ENCODE measurements around the gene GRIN3A. TPM values are rescaled to one million over a fixed set of nuclear protein-coding genes. Genes with fewer than 3 reads are reported as not detected.

GRIN3A gene
- total RNA-seq, 1 donor from 2014 or later: not detected

- H3K27ac Mint-ChIP-seq: no peak overlapping the region
- H3K9me3 Mint-ChIP-seq: no peaks in the 10 kb centered on the region
- no peaks in the 10 kb centered on the region for H3K36me3 ChIP-seq
- no peak for DNase-seq (ENCODE audit: low spot score)
- H3K27me3 ChIP-seq: no peaks in the 10 kb centered on the region
- H3K9ac ChIP-seq: no peak overlapping the region
- no peaks in the 10 kb centered on the region for H3K79me2 ChIP-seq (ENCODE audit: low read depth)
- H3K27me3 Mint-ChIP-seq (ENCODE audit: insufficient read depth, low read depth): no peaks in the 10 kb centered on the region
- H3K4me3 ChIP-seq: no peak overlapping the region
- H2AFZ ChIP-seq (replicated peaks): no peak overlapping the region
- no peaks in the 10 kb centered on the region for H4K20me1 ChIP-seq (ENCODE audit: low read depth)
- H3K9me3 ChIP-seq (ENCODE audit: low read depth): no peaks in the 10 kb centered on the region
- no peaks in the 10 kb centered on the region for H3K36me3 Mint-ChIP-seq
- H3K27ac ChIP-seq: no peak overlapping the region
- H3K4me1 Mint-ChIP-seq: peaks cover 4% of the 10 kb centered on the region
- no peak overlapping the region for H3K4me2 ChIP-seq
- no peak overlapping the region for H3K4me3 Mint-ChIP-seq
- no peaks in the 10 kb centered on the region for H3K4me1 ChIP-seq
- TF ChIP-seq EZH2 (IDR thresholded peaks at IDR 0.05) (no peak), EZH2phosphoT487 (IDR thresholded peaks at IDR 0.05) (no peak)
- TF ChIP-seq, protein P1, sequence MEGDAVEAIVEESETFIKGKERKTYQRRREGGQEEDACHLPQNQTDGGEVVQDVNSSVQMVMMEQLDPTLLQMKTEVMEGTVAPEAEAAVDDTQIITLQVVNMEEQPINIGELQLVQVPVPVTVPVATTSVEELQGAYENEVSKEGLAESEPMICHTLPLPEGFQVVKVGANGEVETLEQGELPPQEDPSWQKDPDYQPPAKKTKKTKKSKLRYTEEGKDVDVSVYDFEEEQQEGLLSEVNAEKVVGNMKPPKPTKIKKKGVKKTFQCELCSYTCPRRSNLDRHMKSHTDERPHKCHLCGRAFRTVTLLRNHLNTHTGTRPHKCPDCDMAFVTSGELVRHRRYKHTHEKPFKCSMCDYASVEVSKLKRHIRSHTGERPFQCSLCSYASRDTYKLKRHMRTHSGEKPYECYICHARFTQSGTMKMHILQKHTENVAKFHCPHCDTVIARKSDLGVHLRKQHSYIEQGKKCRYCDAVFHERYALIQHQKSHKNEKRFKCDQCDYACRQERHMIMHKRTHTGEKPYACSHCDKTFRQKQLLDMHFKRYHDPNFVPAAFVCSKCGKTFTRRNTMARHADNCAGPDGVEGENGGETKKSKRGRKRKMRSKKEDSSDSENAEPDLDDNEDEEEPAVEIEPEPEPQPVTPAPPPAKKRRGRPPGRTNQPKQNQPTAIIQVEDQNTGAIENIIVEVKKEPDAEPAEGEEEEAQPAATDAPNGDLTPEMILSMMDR (IDR thresholded peaks at IDR 0.05): no peak
- H3F3A ChIP-seq (ENCODE audit: low read depth): no peaks in the 10 kb centered on the region
Observed at GRCh38 chr9:101634741-101635409, 103.6 kb downstream of the GRIN3A start.

DNA sequence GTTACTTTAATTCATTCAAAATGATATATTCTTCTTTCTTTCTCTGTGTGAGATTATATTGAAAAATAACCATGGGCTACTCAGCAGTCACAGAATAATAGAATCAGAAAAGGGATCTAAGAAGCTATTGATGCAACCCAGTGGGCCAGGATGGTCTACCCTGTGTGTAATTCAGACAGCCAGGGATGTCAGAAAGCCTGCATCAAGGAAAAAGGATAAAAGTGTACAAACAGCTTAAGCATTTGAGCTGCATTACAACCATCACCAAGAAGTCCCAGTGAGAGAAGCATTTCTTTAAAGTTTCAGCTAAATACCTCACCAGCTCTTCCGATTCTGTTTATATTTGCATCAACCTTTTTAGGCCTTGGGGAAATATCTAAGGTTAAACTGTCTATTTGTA is 105.8 kb downstream of the GRIN3A start:
- Histone ChIP-seq H2AFZ (replicated peaks) (no peak overlapping the region), H3K4me3 (no peak overlapping the region), H3K9ac (no peak overlapping the region), H3K27me3 (no peaks in the 10 kb centered on the region), H3F3A (ENCODE audit: low read depth) (no peaks in the 10 kb centered on the region), H3K79me2 (ENCODE audit: low read depth) (no peaks in the 10 kb centered on the region), H3K4me2 (no peak overlapping the region), H4K20me1 (ENCODE audit: low read depth) (no peaks in the 10 kb centered on the region), H3K36me3 (no peaks in the 10 kb centered on the region), H3K27ac (no peak overlapping the region), H3K4me1 (no peaks in the 10 kb centered on the region), H3K9me3 (ENCODE audit: low read depth) (no peaks in the 10 kb centered on the region)
- Mint-ChIP-seq H3K27me3 (ENCODE audit: insufficient read depth, low read depth) (no peaks in the 10 kb centered on the region), H3K4me1 (peaks cover 4% of the 10 kb centered on the region), H3K36me3 (no peaks in the 10 kb centered on the region), H3K9me3 (no peaks in the 10 kb centered on the region), H3K4me3 (no peak overlapping the region), H3K27ac (no peak overlapping the region)
- DNase-seq (ENCODE audit: low spot score): no peak
- TF ChIP-seq EZH2phosphoT487 (IDR thresholded peaks at IDR 0.05) (no peak), EZH2 (IDR thresholded peaks at IDR 0.05) (no peak)
- TF ChIP-seq, protein P1 (IDR thresholded peaks at IDR 0.05): no peak

DNA sequence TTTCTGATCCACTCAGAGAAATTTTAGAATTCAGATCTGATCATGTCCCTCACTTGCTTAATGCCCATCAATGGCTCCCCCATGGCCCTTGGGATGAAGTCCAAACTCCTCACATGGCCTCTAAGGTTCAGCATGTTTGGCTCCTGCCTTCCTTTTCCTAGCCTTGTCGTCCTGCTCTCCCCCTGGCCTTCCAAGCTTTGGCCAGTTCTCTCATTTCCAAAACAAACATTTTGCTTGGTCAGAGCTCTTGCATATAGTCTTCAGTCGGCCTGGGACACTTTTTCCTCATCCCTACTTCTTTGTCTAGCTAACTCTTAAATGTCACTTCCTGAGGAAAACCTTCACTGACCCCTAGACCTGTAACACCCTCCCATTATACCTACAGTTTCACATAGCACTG is 106.6 kb downstream of the GRIN3A start:
- no peaks in the 10 kb centered on the region for H3K79me2 ChIP-seq (ENCODE audit: low read depth)
- TF ChIP-seq EZH2 (IDR thresholded peaks at IDR 0.05) (no peak), EZH2phosphoT487 (IDR thresholded peaks at IDR 0.05) (no peak)
- TF ChIP-seq, protein P1 (IDR thresholded peaks at IDR 0.05): no peak
- no peaks in the 10 kb centered on the region for H3K36me3 ChIP-seq
- H3K4me3 ChIP-seq: no peak overlapping the region
- Mint-ChIP-seq H3K36me3 (no peaks in the 10 kb centered on the region), H3K27me3 (ENCODE audit: insufficient read depth, low read depth) (no peaks in the 10 kb centered on the region), H3K27ac (no peak overlapping the region), H3K4me3 (no peak overlapping the region), H3K4me1 (peaks cover 4% of the 10 kb centered on the region), H3K9me3 (no peaks in the 10 kb centered on the region)
- no peak for DNase-seq (ENCODE audit: low spot score)
- H3K4me1 ChIP-seq: no peaks in the 10 kb centered on the region
- no peak overlapping the region for H3K4me2 ChIP-seq
- H3F3A ChIP-seq (ENCODE audit: low read depth): no peaks in the 10 kb centered on the region
- H4K20me1 ChIP-seq (ENCODE audit: low read depth): no peaks in the 10 kb centered on the region
- no peaks in the 10 kb centered on the region for H3K9me3 ChIP-seq (ENCODE audit: low read depth)
- no peak overlapping the region for H3K27ac ChIP-seq
- no peak overlapping the region for H3K9ac ChIP-seq
- H3K27me3 ChIP-seq: no peaks in the 10 kb centered on the region
- H2AFZ ChIP-seq (replicated peaks): no peak overlapping the region
